ENCODE measurements around the gene ZNF726. TPM values are rescaled to one million over a fixed set of nuclear protein-coding genes. Genes with fewer than 3 reads are reported as not detected.

Gene ZNF726
- total RNA-seq, 1 donor from 2014 or later = 2.2 TPM

- H3K27ac Mint-ChIP-seq (ENCODE audit: unreplicated experiment) = no peak overlapping the region
- peaks cover 45% of the 10 kb centered on the region for H3K9me3 Mint-ChIP-seq (ENCODE audit: unreplicated experiment)
- no peaks in the 10 kb centered on the region for H3K4me1 Mint-ChIP-seq (ENCODE audit: unreplicated experiment)
- no peak for TF ChIP-seq CTCF (IDR thresholded peaks at IDR 0.05)
- DNase-seq (ENCODE audit: extremely low spot score, unreplicated experiment) = no peak
- no peak overlapping the region for H3K4me3 Mint-ChIP-seq (ENCODE audit: unreplicated experiment)
- no peaks in the 10 kb centered on the region for H3K27me3 Mint-ChIP-seq (ENCODE audit: unreplicated experiment)
- H3K36me3 Mint-ChIP-seq (ENCODE audit: unreplicated experiment) = no peaks in the 10 kb centered on the region
These were observed 63.4 kb downstream of the ZNF726 start for GRCh38 chr19:23978068-23978467.

- H3K27me3 Mint-ChIP-seq (ENCODE audit: unreplicated experiment) = no peaks in the 10 kb centered on the region
- no peak for DNase-seq (ENCODE audit: extremely low spot score, unreplicated experiment)
- H3K36me3 Mint-ChIP-seq (ENCODE audit: unreplicated experiment) = no peaks in the 10 kb centered on the region
- no peak overlapping the region for H3K4me3 Mint-ChIP-seq (ENCODE audit: unreplicated experiment)
- H3K4me1 Mint-ChIP-seq (ENCODE audit: unreplicated experiment) = no peaks in the 10 kb centered on the region
- no peak overlapping the region for H3K27ac Mint-ChIP-seq (ENCODE audit: unreplicated experiment)
- H3K9me3 Mint-ChIP-seq (ENCODE audit: unreplicated experiment) = peaks cover 47% of the 10 kb centered on the region
- no peak for TF ChIP-seq CTCF (IDR thresholded peaks at IDR 0.05)
These were observed 66.1 kb downstream of the ZNF726 start for GRCh38 chr19:23980805-23981204.

GRCh38 chr19:23981863-23982262 lies 67.2 kb downstream of the ZNF726 start:
- Mint-ChIP-seq H3K9me3 (ENCODE audit: unreplicated experiment) (peaks cover 45% of the 10 kb centered on the region), H3K27ac (ENCODE audit: unreplicated experiment) (no peak overlapping the region), H3K27me3 (ENCODE audit: unreplicated experiment) (no peaks in the 10 kb centered on the region), H3K4me1 (ENCODE audit: unreplicated experiment) (no peaks in the 10 kb centered on the region), H3K4me3 (ENCODE audit: unreplicated experiment) (no peak overlapping the region), H3K36me3 (ENCODE audit: unreplicated experiment) (no peaks in the 10 kb centered on the region)
- TF ChIP-seq CTCF (IDR thresholded peaks at IDR 0.05) = no peak
- DNase-seq (ENCODE audit: extremely low spot score, unreplicated experiment) = no peak

GRCh38 chr19:23983406-23983805 lies 68.7 kb downstream of the ZNF726 start:
- Mint-ChIP-seq H3K27me3 (ENCODE audit: unreplicated experiment) (no peaks in the 10 kb centered on the region), H3K4me3 (ENCODE audit: unreplicated experiment) (no peak overlapping the region), H3K9me3 (ENCODE audit: unreplicated experiment) (peaks cover 44% of the 10 kb centered on the region)

More at GRCh38 chr19:23983406-23983805, 68.7 kb downstream of the ZNF726 start:
- Mint-ChIP-seq H3K4me1 (ENCODE audit: unreplicated experiment) (no peaks in the 10 kb centered on the region), H3K36me3 (ENCODE audit: unreplicated experiment) (no peaks in the 10 kb centered on the region), H3K27ac (ENCODE audit: unreplicated experiment) (no peak overlapping the region)
- no peak for TF ChIP-seq CTCF (IDR thresholded peaks at IDR 0.05)
- DNase-seq (ENCODE audit: extremely low spot score, unreplicated experiment) = no peak

Other genes starting within 250 kb of the ZNF726 start
- gene ZNF675, start 227.7 kb upstream of the ZNF726 start, total RNA-seq = 8.2 and 8.6 TPM in 2 replicates
- 1.4 and 2.4 TPM in 2 replicates for gene ZNF681, start 156.0 kb upstream of the ZNF726 start, total RNA-seq
- gene ZNF254, start 172.3 kb downstream of the ZNF726 start, total RNA-seq = 18.7 and 19.2 TPM in 2 replicates

Data from osteocyte (in vitro differentiated cells).